Ovary (tissue), 9 donors: ENCODE results near the gene PHF21B. TPM values are rescaled to one million over a fixed set of nuclear protein-coding genes. Genes with fewer than 3 reads are reported as not detected.

ENCODE experiments used
- DNase-seq, 5 donors: peaks; one replicate each; pipeline ENCODE4 v3.0.0-alpha.2; 2019 to 2020
- H3K27ac ChIP-seq, 2 donors: fragments of 200-600 bp; one replicate each; pipeline versions ENCODE4 v1.5.1 to v1.8.0; 2019 to 2022
- H3K27me3 ChIP-seq: fragments of 200-600 bp; one replicate; pipeline ENCODE4 v1.8.0; 2022
- H3K36me3 ChIP-seq: fragments of 200-600 bp; sonication (generic); one replicate; pipeline ENCODE4 v1.5.1; 2019
- H3K4me1 ChIP-seq: one replicate; pipeline ENCODE4 v1.8.1; 2013; ENCODE audit warnings: mild to moderate bottlenecking, moderate library complexity; ENCODE audit not compliant: insufficient read depth
- H3K4me3 ChIP-seq: fragments of 200-600 bp; sonication (generic); one replicate; pipeline ENCODE4 v1.5.1; 2017
- H3K9me3 ChIP-seq, 2 donors: fragments of 200-600 bp in 1 of 2; sonication (generic) in 1 of 2; one replicate each; pipeline versions ENCODE4 v1.5.1 to v1.8.1; 2013 to 2019; ENCODE audit warnings: mild to moderate bottlenecking in 1 of 2, moderate library complexity in 1 of 2
- CTCF ChIP-seq, 3 donors: fragments of 450-650 bp in 2 of 3; fragments of 200-600 bp in 1 of 3; IDR thresholded peaks; one replicate each; pipeline versions ENCODE4 v1.5.1 to v1.8.0; 2016 to 2022; ENCODE audit warnings: antibody characterized with exemption in 3 of 3, mild to moderate bottlenecking in 1 of 3
- EP300 ChIP-seq: sonication (generic); formaldehyde crosslinking; IDR thresholded peaks from one replicate; pipeline ENCODE4 v1.6.1; 2017; ENCODE audit warnings: antibody characterized with exemption
- POLR2A ChIP-seq: fragments of 450-650 bp; IDR thresholded peaks from one replicate; pipeline ENCODE4 v1.6.1; 2017; ENCODE audit warnings: antibody characterized with exemption, mild to moderate bottlenecking, moderate library complexity
- WGBS, 3 donors: extraction: QIAGEN DNeasy Blood & Tissue Kit in 1 of 3; methylation state at CpG; one replicate each; pipeline versions ENCODE4 v1.1.5 to v1.1.7; 2013 to 2017; 5-methylcytosine and 5-hydroxymethylcytosine counted together
- intact Hi-C, 4 donors: fragments of 100-400 bp; cut with DNase I; formaldehyde crosslinking; loops; one replicate each; pipeline versions ENCODE4 v1.11.0 to v1.15.1; 2022 to 2023
- polyA plus RNA-seq, 2 donors: library from polyadenylated mRNA; stranded (reverse); fragments of 200-250 nt in 1 of 2; fragments of 350-450 nt in 1 of 2; fragmentation: Illumina TruSeq in 1 of 2; extraction: RNeasy Lipid Tissue Mini Kit (QIAGEN cat#74804) in 1 of 2; gene quantifications; one replicate each; pipeline ENCODE4 v1.2.3, GENCODE V29; 2013 to 2014
- total RNA-seq, 7 donors: library from RNA; depleted of rRNA in 2 of 7; stranded (reverse); fragments of >200 nt in 2 of 7; fragmentation: NEBNext Ultra II Directional in 3 of 7; extraction: Animal tissue kit (Norgen Biotek cat#: 25700) in 3 of 7; gene quantifications; one replicate each; pipeline versions ENCODE4 v1.1.0 to v1.2.4, GENCODE V29; 2016 to 2023
- donor health status: DM: no; HTN: no; CAD: no; lungs with moderate emphysema.
- donor health status: DM: no; HTN: no; CAD: no.
- donor health status: Bipolar disorder and iron deficiency.
- donor health status: DM: yes; HTN: yes; CAD: no.
- donor health status: DM: no; HTN: no; CAD: no.
- donor health status: DM: yes; HTN: yes; CAD: no.

The PHF21B gene
- total and polyA plus RNA-seq, 9 donors: 0.95 to 10.7 (median 6.4) TPM

DNA sequence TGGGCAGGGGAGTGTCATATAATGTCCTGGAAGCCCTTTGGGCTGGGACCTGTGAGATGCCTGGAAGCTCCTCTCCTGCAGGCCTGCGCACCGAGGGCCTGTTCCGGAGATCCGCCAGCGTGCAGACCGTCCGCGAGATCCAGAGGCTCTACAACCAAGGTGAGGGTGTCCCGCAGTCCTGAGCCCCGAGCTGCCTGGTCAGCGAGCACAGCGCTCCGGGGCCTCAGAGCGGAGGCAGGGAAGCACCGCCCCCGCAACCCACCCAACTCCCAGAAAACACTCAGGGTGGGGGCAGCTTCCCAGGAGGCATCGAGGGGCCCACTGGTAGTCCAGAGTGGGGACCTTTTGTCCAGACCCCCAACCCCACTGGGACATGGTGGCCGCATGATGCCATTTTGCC is 161.9 kb downstream of the PHF21B start:
- Histone ChIP-seq H3K36me3 (no peaks in the 10 kb centered on the region), H3K27me3 (no peaks in the 10 kb centered on the region), H3K27ac (no peak overlapping the region), H3K9me3 (no peaks in the 10 kb centered on the region), H3K4me1 (no peaks in the 10 kb centered on the region), H3K4me3 (no peak overlapping the region)
- intact Hi-C loops: no loop called here
- WGBS, 3 donors: 88 to 92% (median 88%) methylated on average over 18 of the region's 18 CpGs
- TF ChIP-seq POLR2A (no peak), EP300 (no peak), CTCF (IDR thresholded peaks at IDR 0.05) (no peak)
- no peak for DNase-seq

GRCh38 chr22:44847380-44847779 is 162.4 kb downstream of the PHF21B start:
- H3K4me3 ChIP-seq: no peak overlapping the region
- H3K27ac ChIP-seq: no peak overlapping the region
- H3K27me3 ChIP-seq: no peaks in the 10 kb centered on the region
- no peak for TF ChIP-seq POLR2A
- TF ChIP-seq CTCF (IDR thresholded peaks at IDR 0.05): no peak
- TF ChIP-seq EP300: no peak
- 39 to 56% (median 48%) methylated on average over 4 of the region's 4 CpGs for WGBS, 3 donors
- DNase-seq: no peak
- H3K4me1 ChIP-seq: no peaks in the 10 kb centered on the region
- no peaks in the 10 kb centered on the region for H3K9me3 ChIP-seq
- intact Hi-C loops: no loop called here
- H3K36me3 ChIP-seq: no peaks in the 10 kb centered on the region

GRCh38 chr22:44846726-44847275 is 163.0 kb downstream of the PHF21B start:
- H3K36me3 ChIP-seq: no peaks in the 10 kb centered on the region
- H3K27me3 ChIP-seq: no peaks in the 10 kb centered on the region
- H3K4me3 ChIP-seq: no peak overlapping the region
- intact Hi-C loops: no loop called here
- WGBS, 3 donors: 82 to 85% (median 82%) methylated on average over 16 of the region's 16 CpGs
- H3K27ac ChIP-seq: no peak overlapping the region
- H3K9me3 ChIP-seq: no peaks in the 10 kb centered on the region
- DNase-seq: no peak
- no peaks in the 10 kb centered on the region for H3K4me1 ChIP-seq
- TF ChIP-seq EP300 (no peak), POLR2A (no peak), CTCF (IDR thresholded peaks at IDR 0.05) (no peak)

DNA sequence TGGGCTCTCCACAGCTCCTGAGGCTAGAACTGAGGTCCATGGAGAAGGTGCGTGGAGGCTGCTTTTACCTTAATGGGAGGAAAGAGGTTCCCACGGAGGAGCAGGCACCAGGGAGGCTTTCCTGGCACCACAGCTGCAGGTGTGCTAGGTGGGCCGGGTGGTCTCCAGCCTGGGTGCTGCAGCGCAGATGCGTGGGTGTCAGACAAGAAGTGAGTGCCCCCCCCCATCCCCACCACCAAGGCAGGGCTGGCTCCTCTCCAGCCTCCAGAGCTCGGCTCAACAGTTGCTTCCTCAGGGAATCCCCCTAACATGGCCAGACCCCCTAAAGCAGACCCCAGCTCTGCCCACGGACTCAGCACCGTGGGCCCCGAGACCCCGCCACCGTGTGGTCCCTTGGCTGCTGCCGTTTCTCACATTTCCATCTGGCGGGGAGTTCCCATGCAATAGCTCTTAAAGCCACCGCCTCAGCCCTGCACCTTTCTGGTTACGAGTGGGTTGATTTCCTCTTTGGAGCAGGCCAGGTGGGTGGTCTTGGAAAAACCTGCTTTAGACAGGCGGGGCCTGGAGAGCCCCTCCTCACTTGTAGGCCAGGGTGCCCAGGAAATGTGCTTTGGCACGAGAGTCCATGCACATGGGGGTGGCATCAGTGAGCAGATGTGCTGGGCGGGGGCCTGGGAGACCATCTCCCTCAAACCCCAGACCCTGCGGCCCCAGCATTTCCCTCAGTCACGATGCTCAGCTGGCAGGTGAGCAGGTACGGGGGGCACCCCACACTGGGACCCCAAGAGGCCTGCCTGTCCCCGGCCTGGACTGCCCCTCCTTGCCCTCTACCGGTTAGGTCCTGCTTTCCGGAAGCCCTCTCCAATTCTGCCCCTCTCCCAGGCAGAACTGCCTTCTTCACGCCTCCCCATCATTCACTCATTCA is 163.7 kb downstream of the PHF21B start:
- no peak for TF ChIP-seq EP300
- no peak for TF ChIP-seq POLR2A
- TF ChIP-seq CTCF (IDR thresholded peaks at IDR 0.05): no peak
- no peak overlapping the region for H3K27ac ChIP-seq
- 82 to 92% (median 89%) methylated on average over 19 to 25 of the region's 25 CpGs for WGBS, 3 donors
- no peaks in the 10 kb centered on the region for H3K27me3 ChIP-seq
- intact Hi-C loops: no loop called here
- H3K4me1 ChIP-seq: no peaks in the 10 kb centered on the region
- no peaks in the 10 kb centered on the region for H3K36me3 ChIP-seq
- no peaks in the 10 kb centered on the region for H3K9me3 ChIP-seq
- no peak for DNase-seq
- no peak overlapping the region for H3K4me3 ChIP-seq
